HG02981 (cell line): ENCODE measurements around the gene METTL15.
"Not testable (repeated sequence)": the region's sequence is repeated elsewhere in the genome, so short reads cannot be mapped to it uniquely, and the experiment has no call there.

Experiments used
- ATAC-seq: cut with Tn5 transposase; IDR thresholded peaks from one replicate; pipeline ENCODE4 v1.9.1; 2021; ENCODE audit warnings: mild to moderate bottlenecking, moderate library complexity; ENCODE audit not compliant: unreplicated experiment

Gene METTL15

DNA sequence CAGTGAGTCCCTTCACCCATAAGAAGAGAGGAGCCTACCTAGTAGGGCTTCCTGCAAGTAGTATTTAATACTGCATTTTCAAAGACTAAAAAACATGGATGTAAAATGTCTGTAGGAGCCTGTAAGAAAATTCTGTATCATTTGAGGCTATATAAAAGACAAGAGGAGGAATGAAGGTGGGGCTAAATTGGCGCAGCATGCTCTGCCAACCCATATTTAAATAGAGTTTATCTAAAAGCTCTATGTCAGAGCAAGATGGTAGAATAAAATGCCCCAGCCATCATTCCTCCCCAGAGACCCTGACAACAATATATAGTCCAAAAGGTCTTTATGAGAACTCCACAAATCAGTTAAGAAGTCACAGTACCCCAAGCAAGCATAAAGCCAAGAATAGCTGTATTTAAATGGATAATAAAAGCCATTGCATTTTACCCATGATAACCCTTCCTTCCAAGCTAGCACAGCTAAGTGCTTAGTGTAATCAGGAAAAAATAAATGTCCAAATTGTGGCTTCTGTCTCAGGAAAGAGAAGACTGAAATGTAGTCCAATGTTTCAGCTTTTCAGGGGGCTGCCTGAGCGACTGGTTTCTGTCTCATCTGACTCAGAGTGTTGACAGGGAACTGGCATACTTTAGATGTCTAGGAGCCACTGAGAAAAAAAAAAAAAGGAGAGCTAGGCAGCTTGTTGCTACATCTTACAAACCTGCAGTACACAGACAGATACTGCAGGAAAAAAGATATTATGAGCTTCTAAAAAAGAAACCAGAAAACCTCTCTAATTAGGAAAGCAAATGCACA lies 258.6 kb downstream of the METTL15 start:
- no peak for ATAC-seq

DNA sequence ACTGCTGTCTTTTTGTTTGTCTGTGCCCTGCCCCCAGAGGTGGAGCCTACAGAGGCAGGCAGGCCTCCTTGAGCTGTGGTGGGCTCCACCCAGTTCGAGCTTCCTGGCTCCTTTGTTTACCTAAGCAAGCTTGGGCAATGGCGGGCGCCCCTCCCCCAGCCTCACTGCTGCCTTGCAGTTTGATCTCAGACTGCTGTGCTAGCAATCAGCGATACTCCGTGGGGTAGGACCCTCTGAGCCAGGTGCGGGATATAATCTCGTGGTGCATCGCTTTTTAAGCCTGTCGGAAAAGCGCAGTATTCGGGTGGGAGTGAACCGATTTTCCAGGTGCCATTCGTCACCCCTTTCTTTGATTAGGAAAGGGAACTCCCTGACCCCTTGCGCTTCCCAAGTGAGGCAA lies 269.9 kb downstream of the METTL15 start:
- not testable (repeated sequence) for ATAC-seq
